ENCODE data around the gene DNM3. TPM values are rescaled to one million over a fixed set of nuclear protein-coding genes. Genes with fewer than 3 reads are reported as not detected.

Gene DNM3
- total RNA-seq, 1 experiment from 2014 or later = 0.23 TPM

DNA sequence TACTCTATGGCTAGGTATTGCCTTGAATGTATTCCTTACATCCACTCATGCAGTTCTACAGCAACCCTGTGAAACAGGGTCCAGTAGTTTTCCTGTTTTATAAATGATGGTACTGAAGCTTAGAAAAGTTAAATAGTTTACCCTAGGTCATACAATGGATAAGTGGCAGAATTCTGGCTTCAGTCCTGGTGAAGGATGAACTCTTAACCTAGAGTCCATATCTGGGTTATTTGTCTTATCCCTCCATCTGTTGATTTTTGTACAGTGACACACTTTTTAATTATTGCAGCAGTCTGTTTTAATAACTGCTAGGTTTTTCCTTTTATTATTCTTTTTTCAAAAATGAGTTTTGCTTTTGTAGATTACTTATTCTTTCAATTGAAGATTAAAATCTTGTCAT is 263.9 kb downstream of the DNM3 start:
- no peak for DNase-seq (ENCODE audit: low read depth)

DNA sequence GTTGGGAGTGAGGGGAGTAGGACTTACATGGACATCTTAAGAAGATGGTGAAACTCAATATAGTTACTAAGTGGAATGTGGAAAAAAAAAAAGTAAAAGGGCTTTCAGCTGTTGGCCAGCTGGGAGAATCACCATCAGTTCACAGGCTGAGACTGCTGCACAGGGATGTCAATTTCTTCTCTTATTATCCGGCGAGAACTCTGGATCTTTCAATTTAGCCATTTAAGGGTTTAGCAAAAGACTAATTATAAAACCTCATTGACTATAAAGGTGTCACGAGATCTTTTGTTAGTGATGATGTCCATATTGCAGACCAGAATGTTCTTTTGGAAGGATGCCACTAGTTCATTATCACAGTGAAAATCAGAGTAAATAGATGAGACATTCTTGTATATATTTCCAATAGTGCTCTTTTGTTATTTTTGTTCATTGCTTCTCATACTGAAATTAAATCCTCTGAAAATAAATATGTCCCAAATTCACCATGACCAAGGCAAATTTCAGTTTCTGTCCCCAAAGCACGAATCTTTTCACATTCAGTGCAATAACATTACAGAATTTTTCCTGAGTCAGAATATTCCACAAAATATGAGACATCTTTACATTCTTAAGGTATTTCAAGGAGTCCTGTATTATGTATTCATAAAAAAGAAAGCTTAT is 266.1 kb downstream of the DNM3 start:
- DNase-seq (ENCODE audit: low read depth) = peak; percentile 45

DNA sequence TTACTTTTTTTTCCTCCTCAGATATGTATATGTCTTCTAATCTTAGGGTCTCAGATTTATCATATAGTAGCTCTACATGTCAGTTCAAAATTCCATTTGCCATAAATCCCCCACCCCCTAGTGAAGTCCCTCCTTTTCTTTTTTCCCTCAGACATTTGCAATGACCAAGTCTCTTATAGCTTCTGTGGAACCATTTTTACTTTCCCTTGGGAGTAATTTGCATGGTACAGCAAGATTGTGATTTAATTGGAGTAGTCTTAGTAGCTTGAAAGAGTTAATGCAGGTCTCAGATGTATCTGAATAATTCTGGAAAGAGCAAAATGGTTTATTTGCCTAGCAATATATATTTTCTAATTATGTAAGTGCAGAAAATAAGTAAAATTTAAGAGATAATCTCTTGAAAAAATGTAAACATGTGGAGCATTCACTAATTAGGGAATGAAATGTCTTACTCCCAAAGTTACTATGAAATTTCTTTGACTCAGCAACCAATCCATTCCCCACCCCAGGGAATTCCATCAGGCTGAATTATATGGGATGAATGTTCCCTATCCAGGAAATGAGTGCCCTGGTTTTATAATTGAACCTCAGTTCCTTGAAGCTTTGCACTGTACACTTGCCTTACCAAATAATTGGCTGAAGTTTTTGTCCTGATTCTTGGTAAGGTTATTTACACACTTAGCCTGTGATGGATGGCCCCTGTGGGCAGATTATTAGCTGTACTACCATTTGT is 267.0 kb downstream of the DNM3 start:
- peak; percentile 41 for DNase-seq (ENCODE audit: low read depth)

DNA sequence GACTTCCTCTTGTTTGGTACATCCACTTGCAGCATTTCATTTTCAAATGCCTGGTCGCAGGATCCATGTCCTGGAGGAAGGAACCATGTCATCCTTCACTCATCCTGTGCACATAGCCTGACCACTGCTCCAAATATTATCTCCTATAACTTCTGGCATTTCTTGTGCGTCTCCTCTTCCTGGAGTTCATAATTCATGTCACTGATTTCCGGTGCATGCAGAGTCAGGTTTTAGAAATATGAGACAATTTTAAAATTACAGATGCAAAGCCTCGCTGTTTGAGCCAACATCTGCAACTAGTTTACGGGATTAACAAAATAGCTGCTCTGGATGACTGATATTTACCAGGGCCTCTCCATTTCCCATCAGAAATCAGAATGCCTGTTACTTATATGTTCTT is 268.1 kb downstream of the DNM3 start:
- DNase-seq (ENCODE audit: low read depth) = no peak

DNA sequence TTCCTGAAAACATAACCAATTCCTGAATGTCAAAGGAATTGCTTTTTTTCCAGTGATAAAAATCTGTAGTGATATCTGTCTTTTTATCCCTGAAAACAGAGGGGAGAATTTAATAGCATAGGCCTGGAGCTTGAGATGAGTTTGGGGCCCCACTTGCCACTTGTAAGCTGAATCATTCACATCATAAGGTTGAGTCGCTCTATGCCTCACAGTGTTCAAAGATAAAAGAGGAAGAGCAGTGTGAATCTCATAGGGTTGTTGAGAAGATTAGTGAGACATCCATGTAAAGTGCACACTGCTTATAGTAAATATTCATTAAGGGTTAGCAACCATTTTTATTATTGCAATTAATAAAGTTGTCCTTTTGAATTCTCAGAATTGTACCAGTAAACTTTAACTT is 271.3 kb downstream of the DNM3 start:
- no peak for DNase-seq (ENCODE audit: low read depth)

DNA sequence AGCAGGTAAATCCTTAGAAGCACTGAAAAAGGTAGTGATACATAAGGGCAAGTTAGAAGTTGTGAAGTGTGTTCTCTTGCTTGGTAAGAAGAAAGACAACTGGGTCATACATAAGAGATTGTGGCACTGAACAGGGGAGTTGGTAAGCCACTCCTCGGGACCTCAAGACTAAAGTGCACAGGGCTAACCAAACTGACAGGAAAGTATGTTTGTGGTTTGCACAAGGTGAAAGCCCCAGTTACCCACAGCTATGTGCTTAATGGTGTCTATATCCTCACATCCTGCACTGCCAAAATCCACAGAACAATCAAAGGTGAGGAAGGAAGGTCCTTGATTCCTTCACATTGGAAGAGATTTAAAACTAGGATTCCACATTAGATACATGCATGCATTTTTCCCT is 276.5 kb downstream of the DNM3 start:
- DNase-seq (ENCODE audit: low read depth) = no peak

DNA sequence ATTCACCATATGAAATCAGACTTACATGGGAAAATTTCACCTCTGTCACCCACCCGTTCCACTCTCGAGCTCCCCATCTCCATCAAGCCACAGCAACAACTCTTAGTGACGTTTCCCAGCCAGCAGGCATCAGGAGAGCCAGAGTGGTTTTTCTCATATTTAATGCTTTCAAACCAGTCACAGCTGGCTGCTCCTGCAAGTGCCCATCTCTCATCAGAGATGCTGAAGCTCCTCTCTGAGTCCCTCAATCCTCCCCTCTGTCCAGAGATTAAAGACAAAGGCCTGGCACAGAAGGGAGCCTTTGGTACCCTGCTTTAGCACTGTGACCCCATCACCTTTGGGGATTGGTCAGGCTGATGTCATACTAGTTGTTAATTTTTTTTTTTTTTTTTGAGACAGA is 277.3 kb downstream of the DNM3 start:
- DNase-seq (ENCODE audit: low read depth) = no peak

DNA sequence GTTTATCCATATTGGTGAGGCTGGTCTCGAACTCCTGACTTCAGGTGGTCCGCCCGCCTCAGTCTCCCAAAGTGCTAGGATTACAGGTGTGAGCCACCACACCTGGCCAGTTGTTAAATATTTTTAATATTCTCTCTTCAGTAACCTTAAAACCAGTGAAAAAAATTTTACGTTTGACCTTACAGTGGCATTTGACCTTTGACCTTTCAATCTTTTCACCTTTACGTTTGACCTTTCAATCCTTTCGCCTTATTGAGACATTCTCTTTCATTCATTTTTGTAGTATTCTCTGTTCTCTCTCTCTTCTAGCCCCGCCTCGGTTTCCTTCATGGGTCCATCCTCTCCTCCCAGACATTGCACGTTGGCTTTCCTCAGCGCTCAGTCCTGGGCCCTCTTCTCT is 277.9 kb downstream of the DNM3 start:
- DNase-seq (ENCODE audit: low read depth) = no peak

DNA sequence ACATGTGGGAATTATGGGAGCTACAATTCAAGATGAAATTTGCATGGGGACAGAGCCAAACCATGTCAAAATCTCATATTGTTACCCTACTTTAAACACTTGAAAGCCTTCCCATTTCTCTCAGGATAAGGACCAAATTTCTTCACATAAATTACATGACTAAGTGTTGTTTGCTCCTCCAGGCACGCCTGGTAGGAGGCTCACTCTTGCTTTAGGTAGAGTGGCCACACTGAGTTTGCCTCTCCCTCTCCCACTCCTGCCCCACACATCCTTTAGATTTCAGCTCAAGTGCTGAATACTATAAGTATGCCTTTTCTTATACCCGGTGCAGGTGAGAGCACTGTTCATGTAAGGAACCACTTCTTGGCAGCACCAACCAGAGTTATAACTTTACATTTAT is 279.1 kb downstream of the DNM3 start:
- DNase-seq (ENCODE audit: low read depth) = no peak

DNA sequence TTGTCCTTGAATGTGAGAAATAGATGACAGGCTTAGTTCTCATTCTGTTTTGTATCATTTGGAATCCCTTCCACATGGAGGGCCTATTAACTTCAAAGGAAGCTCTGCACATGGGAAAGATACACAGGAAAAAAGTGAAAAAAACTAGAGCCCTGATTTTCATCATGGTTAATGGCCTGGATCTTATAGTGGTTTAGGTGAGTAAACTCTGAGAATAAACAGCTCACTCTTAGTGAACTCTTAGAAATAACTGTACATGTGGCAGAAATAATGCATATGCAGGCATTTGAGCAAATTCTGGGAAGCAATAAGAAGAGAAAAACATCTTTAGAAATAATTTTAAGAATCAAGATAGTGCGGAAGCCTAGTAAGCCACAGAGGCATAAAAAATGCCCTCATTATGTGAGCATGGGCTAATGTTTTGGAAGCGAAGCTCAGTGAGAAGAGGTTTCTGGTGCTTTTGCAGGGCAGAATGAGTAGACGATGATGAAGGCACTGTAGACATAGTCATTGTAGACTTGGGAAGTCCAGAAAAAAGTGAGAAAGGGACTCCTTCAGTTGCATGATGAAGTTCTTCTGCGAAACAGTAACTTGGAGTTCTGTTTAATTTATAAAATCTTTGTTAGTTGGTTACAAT is 279.9 kb downstream of the DNM3 start:
- DNase-seq (ENCODE audit: low read depth) = no peak

DNA sequence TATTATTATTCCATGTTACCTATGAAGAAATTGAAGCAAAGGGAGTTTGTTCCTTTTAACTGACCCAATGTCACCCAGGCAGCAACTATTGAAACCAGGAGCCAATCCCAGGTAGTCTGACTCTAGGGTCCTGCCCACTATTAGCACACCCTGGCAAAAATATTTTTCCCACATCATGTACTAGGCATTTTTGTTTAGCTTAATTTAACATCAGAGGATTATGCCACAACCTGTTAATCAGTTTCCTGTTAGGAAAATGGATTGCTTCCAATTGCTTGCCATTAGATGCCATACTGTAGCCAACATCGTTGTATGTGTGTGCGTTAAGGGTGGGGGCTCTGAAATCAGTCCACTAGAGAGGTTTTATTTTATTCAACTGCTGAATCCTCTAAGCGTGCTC is 281.1 kb downstream of the DNM3 start:
- DNase-seq (ENCODE audit: low read depth) = no peak

DNA sequence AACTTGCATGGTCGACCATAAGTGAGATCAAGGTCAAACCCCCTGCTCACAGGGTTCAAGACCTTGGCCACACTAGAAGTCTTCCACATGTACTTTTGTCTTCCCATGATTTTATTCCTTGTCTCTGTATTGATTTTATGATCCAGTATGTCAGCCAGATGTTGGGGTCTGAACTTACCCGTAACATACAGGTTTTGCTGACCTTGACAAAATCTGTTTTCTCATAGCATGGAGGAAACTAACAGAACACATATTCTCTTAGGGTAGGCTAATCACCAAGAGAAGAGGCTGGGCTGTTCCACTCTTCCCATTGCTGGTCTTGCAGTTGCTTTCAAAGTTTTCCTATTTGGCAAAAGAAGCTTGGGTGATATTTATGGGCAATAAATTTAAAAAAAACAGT is 284.0 kb downstream of the DNM3 start:
- DNase-seq (ENCODE audit: low read depth) = no peak

DNA sequence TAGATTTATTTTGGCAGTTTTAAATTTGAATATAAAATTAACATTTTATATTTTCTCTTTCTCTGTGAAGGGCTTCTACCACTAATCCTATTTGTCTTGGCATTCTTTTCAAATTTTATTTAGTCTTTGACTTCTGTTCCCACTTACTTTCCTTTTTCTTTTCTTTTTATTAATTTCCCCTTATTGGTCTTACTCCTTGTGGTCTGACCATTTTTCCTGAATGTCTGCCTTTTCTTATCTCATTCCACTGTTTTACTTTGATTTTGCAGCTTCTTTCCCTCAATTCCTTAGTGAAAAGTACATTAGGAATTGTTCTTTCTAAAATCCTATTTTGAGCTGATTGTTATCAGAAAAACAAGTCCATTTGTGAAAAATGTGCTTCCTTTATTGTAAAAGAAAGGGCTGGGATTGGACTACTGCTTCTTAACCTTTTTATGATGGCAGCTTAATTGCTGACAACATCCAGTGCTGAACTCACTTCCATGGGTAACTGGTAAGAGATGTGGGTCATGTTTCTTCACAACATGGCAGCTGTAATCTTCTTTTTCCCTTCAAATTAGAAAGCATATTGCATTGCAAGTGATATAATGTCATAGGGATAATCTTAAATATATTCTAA is 284.6 kb downstream of the DNM3 start:
- DNase-seq (ENCODE audit: low read depth) = no peak

DNA sequence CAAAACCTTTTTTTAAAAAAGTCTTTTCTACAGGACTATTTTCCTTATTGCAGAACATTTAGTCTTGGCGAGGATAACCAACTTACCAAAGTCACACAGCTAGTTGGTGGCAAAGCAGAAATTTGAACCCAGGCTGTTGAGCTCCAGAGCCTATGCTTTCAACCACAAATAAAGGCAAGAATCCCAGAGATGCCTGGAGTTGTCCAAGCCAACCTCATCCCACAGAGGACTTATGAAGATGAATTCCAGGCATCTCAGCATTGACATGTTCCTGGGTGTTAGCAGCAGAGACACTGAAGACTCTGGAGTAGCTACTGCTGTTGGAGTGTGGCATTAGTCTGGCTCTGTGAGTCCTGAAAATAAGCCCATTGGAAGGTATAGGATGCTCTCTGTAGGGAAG is 291.5 kb downstream of the DNM3 start:
- no peak for DNase-seq (ENCODE audit: low read depth)

DNA sequence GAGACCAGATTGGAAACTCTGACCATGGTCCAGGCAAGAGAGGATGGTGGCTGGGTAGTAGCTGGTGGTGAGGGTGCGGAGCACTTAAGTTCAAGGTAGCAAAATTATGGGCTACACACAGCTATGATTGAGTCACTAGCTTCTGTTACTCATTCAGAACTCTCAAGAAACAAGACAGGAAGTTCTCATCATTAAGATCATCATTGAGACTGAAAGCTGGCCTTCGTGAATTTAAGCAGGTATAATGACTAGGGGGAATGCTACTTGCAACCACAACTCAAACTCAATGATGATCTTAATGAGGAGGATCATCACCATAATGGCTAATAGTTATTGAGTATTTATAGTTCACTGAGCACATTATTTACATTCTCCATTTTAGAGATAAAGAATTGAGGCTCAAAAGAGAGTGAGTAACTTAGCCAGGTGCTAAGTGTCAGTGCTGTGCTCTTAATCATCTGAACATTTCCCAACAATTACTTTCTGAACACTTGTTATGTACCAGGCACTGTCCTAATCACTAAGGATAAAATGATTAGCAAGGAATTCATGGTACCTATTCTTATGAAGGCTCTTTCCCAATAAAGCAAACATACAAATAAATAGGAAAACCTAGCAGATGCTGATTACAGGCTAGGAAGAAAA is 292.9 kb downstream of the DNM3 start:
- peak; percentile 9 for DNase-seq (ENCODE audit: low read depth)

DNA sequence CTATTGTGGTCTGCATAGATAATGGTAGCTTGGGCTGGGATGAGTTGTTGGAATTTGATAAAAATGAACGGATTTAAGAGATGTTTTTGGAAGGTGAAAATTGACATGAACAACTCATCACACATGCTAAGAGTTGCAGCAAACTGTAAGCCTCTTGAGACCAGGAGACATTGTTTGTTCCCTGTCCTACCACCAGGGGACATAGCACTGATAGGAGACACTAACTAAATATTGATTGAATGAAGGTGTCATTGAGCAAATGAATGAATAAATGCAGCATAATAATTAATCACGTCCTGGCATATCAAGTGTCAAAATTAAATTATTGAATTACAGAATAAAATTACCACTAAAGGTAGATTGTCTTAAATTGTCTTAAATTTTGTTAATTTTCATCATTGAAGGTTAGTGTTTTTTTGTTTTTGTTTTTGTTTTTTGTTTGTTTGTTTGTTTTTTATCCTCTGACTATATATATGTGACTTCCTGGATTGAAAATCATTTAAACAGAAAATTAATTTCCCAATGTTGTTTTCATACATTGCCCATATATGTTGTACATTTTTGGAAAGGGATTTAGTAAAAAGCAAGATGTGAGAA is 293.9 kb downstream of the DNM3 start:
- DNase-seq (ENCODE audit: low read depth) = peak; percentile 37

DNA sequence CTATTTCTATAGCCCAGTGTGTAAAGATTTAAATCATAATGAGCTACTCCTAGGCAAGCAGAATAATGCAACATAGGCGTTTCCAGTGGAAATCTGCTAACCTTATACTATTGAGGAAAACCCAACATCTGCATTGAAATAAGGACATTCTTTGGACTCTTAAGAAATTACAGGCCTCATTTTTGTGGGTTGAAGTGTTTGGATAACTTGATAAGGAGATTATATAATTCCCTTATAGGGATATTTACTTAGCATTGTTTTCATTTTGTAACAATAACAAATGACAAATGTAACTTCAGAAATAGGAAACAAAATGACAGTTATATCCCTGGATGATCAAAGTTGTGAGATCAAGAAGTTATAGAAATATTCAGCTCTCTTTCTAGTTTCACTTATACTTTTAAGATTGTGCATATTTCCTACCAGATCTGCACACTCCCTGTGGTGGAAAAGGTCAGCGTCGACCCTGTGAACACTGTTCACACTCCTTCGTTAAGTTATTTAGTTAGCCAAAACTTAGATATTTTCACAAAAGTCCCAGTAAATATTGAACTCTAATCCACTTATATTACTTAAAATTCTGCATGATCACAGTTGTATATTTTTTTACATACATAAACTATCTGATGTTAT is 294.8 kb downstream of the DNM3 start:
- peak; percentile 54 for DNase-seq (ENCODE audit: low read depth)

DNA sequence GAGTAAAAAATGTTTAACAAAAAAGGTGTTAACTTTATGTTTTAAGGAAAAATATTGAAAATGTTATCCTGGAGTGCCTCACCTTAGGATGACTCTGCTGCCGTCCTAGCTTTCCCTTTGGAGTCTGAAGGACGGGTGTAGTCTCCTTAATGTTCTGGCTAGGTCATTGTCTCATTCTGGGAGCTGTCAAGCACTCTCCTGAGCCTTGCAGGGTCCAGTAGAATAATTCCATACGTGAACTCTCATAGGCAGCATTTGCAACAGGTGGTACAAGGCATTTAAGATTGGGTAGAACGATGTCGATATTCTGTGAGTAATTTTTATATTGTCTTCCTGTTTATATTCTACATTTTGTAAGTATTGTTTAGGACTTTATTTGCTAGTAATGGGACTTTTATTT is 295.6 kb downstream of the DNM3 start:
- peak; percentile 45 for DNase-seq (ENCODE audit: low read depth)

DNA sequence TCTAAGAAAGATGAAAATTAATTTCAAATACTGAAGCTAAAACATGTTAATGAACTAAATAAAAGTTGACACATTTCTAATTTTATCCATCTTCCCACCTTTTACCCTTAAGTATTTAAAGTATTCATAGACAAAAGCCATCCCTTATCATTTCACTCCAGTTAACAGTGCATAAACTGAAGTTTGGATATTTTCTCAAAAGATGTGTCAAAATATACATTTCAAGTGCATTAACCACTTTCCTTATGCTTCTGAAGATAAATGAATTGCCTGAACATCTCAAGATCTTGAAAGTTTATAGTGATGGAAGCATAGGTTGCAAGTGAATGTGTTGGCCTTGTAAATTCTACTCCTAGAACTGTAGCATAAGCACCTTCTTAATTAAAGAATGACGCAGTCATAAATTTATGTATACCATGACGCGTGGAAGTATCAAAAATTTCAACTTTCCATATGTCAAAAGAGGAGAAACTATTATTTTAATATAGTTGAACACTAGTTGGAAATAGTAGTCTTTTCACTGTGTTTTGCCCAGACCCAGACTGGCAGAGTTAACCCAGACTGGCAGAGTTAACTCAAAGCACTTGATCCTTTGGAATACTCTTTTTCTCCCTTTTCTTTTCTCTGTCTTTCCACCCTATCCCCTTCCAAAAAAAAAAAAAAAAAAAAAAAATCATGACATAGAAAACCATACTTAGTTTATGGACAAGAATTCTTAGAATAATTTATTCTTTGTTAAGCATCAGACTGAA is 296.6 kb downstream of the DNM3 start:
- DNase-seq (ENCODE audit: low read depth) = peak; percentile 5

DNA sequence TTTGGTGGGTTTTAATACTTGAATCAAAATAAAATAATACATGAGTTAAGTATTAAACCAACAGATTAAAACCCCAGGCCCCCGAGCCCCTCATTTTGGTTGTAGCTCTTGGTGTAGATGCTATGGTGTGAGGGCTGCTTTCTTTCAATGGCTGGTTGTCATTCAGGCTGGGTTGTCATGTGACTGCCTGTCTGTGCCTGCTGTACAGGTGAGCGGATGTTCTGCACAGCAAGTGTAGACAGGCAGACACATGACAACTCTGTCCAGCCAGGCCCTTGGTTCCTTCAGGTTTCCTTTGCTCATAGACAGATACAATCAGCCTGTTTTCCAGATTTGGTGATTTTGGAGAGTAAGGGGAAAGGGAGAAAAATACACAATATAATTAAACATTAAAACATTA is 297.3 kb downstream of the DNM3 start:
- peak; percentile 4 for DNase-seq (ENCODE audit: low read depth)

Measured in LHCN-M2 (cell line).